BLaER1 (cell line): ENCODE data around the gene VGLL3.

Experiments used
- H3K27ac ChIP-seq: shearing (Covaris generic); formaldehyde crosslinking; 2 replicates; pipeline ENCODE4 v1.8.1; 2022
- H3K27me3 ChIP-seq: shearing (Covaris generic); formaldehyde crosslinking; 2 replicates; pipeline ENCODE4 v1.8.1; 2022
- H3K36me3 ChIP-seq: shearing (Covaris generic); formaldehyde crosslinking; 2 replicates; pipeline ENCODE4 v1.8.1; 2022
- H3K4me1 ChIP-seq: shearing (Covaris generic); formaldehyde crosslinking; 2 replicates; pipeline ENCODE4 v1.8.1; 2022
- H3K4me2 ChIP-seq: shearing (Covaris generic); formaldehyde crosslinking; 2 replicates; pipeline ENCODE4 v1.8.1; 2022
- H3K4me3 ChIP-seq: shearing (Covaris generic); formaldehyde crosslinking; 2 replicates; pipeline ENCODE4 v1.8.1; 2022
- H3K9ac ChIP-seq: shearing (Covaris generic); formaldehyde crosslinking; 2 replicates; pipeline ENCODE4 v1.8.1; 2022
- H3K9me3 ChIP-seq: shearing (Covaris generic); formaldehyde crosslinking; 2 replicates; pipeline ENCODE4 v1.8.1; 2022
- H4K20me1 ChIP-seq: shearing (Covaris generic); formaldehyde crosslinking; 2 replicates; pipeline ENCODE4 v1.8.1; 2022
- Cebpa-rat ChIP-seq: shearing (Covaris generic); IDR thresholded peaks from 2 replicates; pipeline ENCODE4 v1.8.1; 2022

VGLL3 gene

GRCh38 chr3:86990012-86990733 is 776 bp downstream of the VGLL3 start:
- Histone ChIP-seq H4K20me1 (no peaks in the 10 kb centered on the region), H3K27ac (no peak overlapping the region), H3K36me3 (no peaks in the 10 kb centered on the region), H3K9ac (peak overlapping the region; percentile 53; the same call in 1 of the 2 replicates), H3K27me3 (peaks cover 21% of the 10 kb centered on the region), H3K4me1 (no peaks in the 10 kb centered on the region), H3K4me2 (peak overlapping the region; percentile 86), H3K9me3 (peaks cover 7% of the 10 kb centered on the region), H3K4me3 (peak overlapping the region; percentile 66)
- TF ChIP-seq Cebpa-rat, result no peak

GRCh38 chr3:86989611-86990010 is 1.3 kb downstream of the VGLL3 start:
- Histone ChIP-seq H3K36me3 (no peaks in the 10 kb centered on the region), H3K4me1 (no peaks in the 10 kb centered on the region), H4K20me1 (no peaks in the 10 kb centered on the region), H3K27me3 (peaks cover 21% of the 10 kb centered on the region), H3K27ac (no peak overlapping the region), H3K4me3 (no peak overlapping the region), H3K9ac (no peak overlapping the region), H3K4me2 (no peak overlapping the region), H3K9me3 (peaks cover 7% of the 10 kb centered on the region)
- TF ChIP-seq Cebpa-rat, result no peak

DNA sequence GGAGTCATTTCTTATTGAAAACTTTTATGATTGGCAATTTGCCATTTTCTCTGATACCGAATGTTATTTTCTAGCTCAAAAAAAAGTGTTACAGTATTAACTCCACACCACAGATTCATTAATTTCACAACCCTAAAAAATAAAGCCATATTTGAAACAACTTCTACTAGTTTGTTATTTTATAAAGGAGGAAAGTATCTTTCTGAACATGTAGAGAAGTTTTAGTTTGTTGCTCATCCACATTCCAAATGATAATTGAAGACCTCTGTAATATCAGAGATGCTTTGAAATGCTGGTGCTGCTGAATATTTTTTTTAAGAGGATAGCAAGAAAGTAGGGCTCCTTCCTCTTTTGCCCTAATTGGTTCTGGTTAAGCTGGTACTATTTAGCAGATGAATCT is 1.9 kb downstream of the VGLL3 start:
- peaks cover 7% of the 10 kb centered on the region for H3K9me3 ChIP-seq
- no peak for TF ChIP-seq Cebpa-rat
- no peaks in the 10 kb centered on the region for H4K20me1 ChIP-seq
- H3K9ac ChIP-seq, result no peak overlapping the region
- H3K4me2 ChIP-seq, result no peak overlapping the region
- H3K27me3 ChIP-seq, result peaks cover 21% of the 10 kb centered on the region
- H3K36me3 ChIP-seq, result no peaks in the 10 kb centered on the region
- H3K4me1 ChIP-seq, result no peaks in the 10 kb centered on the region
- no peak overlapping the region for H3K4me3 ChIP-seq
- no peak overlapping the region for H3K27ac ChIP-seq

GRCh38 chr3:86988235-86988634 is 2.7 kb downstream of the VGLL3 start:
- Histone ChIP-seq H3K27me3 (peaks cover 21% of the 10 kb centered on the region), H3K4me3 (no peak overlapping the region), H3K4me2 (no peak overlapping the region), H3K9me3 (peaks cover 7% of the 10 kb centered on the region), H3K9ac (no peak overlapping the region), H3K36me3 (no peaks in the 10 kb centered on the region), H4K20me1 (no peaks in the 10 kb centered on the region), H3K4me1 (no peaks in the 10 kb centered on the region), H3K27ac (no peak overlapping the region)
- TF ChIP-seq Cebpa-rat, result no peak

DNA sequence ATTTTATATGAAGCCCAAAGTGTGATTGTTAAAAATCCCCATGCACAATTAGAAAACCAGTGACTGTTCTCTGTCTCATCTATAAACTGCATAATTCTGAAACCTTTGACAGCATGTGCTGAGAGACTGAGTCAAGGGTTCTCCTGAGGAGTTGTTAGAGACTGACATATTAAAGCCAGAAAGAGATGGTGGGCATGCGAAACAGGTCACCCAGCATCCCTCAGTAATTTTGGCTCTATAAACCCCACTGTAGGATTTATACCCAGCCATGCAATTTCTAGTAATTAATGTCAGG is 3.6 kb downstream of the VGLL3 start:
- Histone ChIP-seq H3K9me3 (peaks cover 7% of the 10 kb centered on the region), H4K20me1 (no peaks in the 10 kb centered on the region), H3K4me2 (no peak overlapping the region), H3K27me3 (peaks cover 21% of the 10 kb centered on the region), H3K27ac (no peak overlapping the region), H3K4me1 (no peaks in the 10 kb centered on the region), H3K9ac (no peak overlapping the region), H3K4me3 (no peak overlapping the region), H3K36me3 (no peaks in the 10 kb centered on the region)
- TF ChIP-seq Cebpa-rat, result no peak

GRCh38 chr3:86986671-86987420 is 4.1 kb downstream of the VGLL3 start:
- no peak overlapping the region for H3K4me2 ChIP-seq
- no peak overlapping the region for H3K27ac ChIP-seq
- peaks cover 21% of the 10 kb centered on the region for H3K27me3 ChIP-seq

GRCh38 chr3:86985181-86985826 is 5.6 kb downstream of the VGLL3 start:
- H3K27me3 ChIP-seq, result peaks cover 9% of the 10 kb centered on the region
- no peak for TF ChIP-seq Cebpa-rat
- no peaks in the 10 kb centered on the region for H3K36me3 ChIP-seq
- no peak overlapping the region for H3K27ac ChIP-seq
- H3K4me3 ChIP-seq, result no peak overlapping the region
- no peak overlapping the region for H3K9ac ChIP-seq
- H3K9me3 ChIP-seq, result peaks cover under 1% of the 10 kb centered on the region; the same call in 1 of the 2 replicates
- H4K20me1 ChIP-seq, result no peaks in the 10 kb centered on the region
- H3K4me2 ChIP-seq, result no peak overlapping the region
- H3K4me1 ChIP-seq, result no peaks in the 10 kb centered on the region

More at GRCh38 chr3:86986671-86987420, 4.1 kb downstream of the VGLL3 start:
- no peak for TF ChIP-seq Cebpa-rat
- H3K4me3 ChIP-seq, result no peak overlapping the region
- peaks cover 7% of the 10 kb centered on the region for H3K9me3 ChIP-seq
- H3K4me1 ChIP-seq, result no peaks in the 10 kb centered on the region
- H3K9ac ChIP-seq, result no peak overlapping the region
- no peaks in the 10 kb centered on the region for H3K36me3 ChIP-seq
- H4K20me1 ChIP-seq, result no peaks in the 10 kb centered on the region

- no peak overlapping the region for H3K27ac ChIP-seq
- TF ChIP-seq Cebpa-rat, result no peak
These were observed 6.7 kb downstream of the VGLL3 start for GRCh38 chr3:86984271-86984670.

DNA sequence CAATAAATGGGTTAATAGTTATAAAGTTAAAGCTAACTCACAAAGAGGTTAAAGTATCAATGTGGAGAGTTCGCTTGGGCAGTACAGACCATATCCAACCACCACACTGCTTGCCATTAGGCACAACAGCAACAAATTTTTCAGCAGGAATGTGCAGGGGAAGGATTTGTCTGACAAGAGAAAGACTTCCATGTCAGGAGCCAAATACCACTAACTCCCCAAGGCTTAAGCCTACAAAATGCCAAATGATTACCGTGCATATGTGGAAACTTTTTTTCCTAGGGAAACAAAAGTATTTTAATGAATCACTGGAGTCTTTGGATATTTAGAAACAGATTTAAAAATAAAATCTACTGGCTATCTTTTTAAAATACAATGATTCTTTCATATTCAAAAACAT is 8.1 kb downstream of the VGLL3 start:
- no peak overlapping the region for H3K27ac ChIP-seq
- no peaks in the 10 kb centered on the region for H3K27me3 ChIP-seq
- H3K36me3 ChIP-seq, result no peaks in the 10 kb centered on the region
- no peak for TF ChIP-seq Cebpa-rat
- H3K9me3 ChIP-seq, result no peaks in the 10 kb centered on the region
- no peak overlapping the region for H3K4me2 ChIP-seq
- H4K20me1 ChIP-seq, result no peaks in the 10 kb centered on the region
- no peak overlapping the region for H3K4me3 ChIP-seq
- H3K9ac ChIP-seq, result no peak overlapping the region
- no peaks in the 10 kb centered on the region for H3K4me1 ChIP-seq

More at GRCh38 chr3:86984271-86984670, 6.7 kb downstream of the VGLL3 start:
- Histone ChIP-seq H3K27me3 (no peaks in the 10 kb centered on the region; the same call in 1 of the 2 replicates), H3K4me3 (no peak overlapping the region), H3K4me2 (no peak overlapping the region), H3K9ac (no peak overlapping the region), H4K20me1 (no peaks in the 10 kb centered on the region), H3K9me3 (no peaks in the 10 kb centered on the region), H3K36me3 (no peaks in the 10 kb centered on the region), H3K4me1 (no peaks in the 10 kb centered on the region)

- no peaks in the 10 kb centered on the region for H3K9me3 ChIP-seq
- no peak for TF ChIP-seq Cebpa-rat
These were observed 12.8 kb downstream of the VGLL3 start for GRCh38 chr3:86978111-86978551.

More at GRCh38 chr3:86978111-86978551, 12.8 kb downstream of the VGLL3 start:
- Histone ChIP-seq H4K20me1 (no peaks in the 10 kb centered on the region), H3K36me3 (no peaks in the 10 kb centered on the region), H3K9ac (no peak overlapping the region), H3K4me1 (no peaks in the 10 kb centered on the region), H3K4me3 (no peak overlapping the region), H3K27ac (no peak overlapping the region), H3K27me3 (no peaks in the 10 kb centered on the region), H3K4me2 (no peak overlapping the region)
